Naive B cell (primary cell): ENCODE measurements around the gene ELP4. TPM values are rescaled to one million over a fixed set of nuclear protein-coding genes. Genes with fewer than 3 reads are reported as not detected.

ENCODE experiments used
- ATAC-seq, 2 donors: fragments of 150-1000 bp; cut with Tn5 transposase; 2 replicates each; pipeline ENCODE4 v1.10.0; 2021; ENCODE audit warnings: low read depth in 2 of 2, mild to moderate bottlenecking in 2 of 2, moderate library complexity in 2 of 2
- DNase-seq: peaks from one replicate; pipeline ENCODE4 v3.0.0; 2022
- H3K27ac Mint-ChIP-seq, 6 donors: one replicate each; pipeline ENCODE4 v1.8.0; 2020 to 2022; ENCODE audit warnings: mild to moderate bottlenecking in 6 of 6, mixed read lengths in 6 of 6, moderate library complexity in 5 of 6, inconsistent platforms in 2 of 6
- H3K27me3 Mint-ChIP-seq, 3 donors: one replicate each; pipeline ENCODE4 v1.8.0; 2021 to 2022; ENCODE audit warnings: mixed read lengths in 3 of 3, mild to moderate bottlenecking in 1 of 3
- H3K36me3 Mint-ChIP-seq, 2 donors: one replicate each; pipeline ENCODE4 v1.8.0; 2020 to 2022; ENCODE audit warnings: mixed read lengths in 2 of 2, inconsistent platforms in 1 of 2, mild to moderate bottlenecking in 1 of 2
- H3K4me1 Mint-ChIP-seq, 3 donors: one replicate each; pipeline ENCODE4 v1.8.0; 2020 to 2022; ENCODE audit warnings: mixed read lengths in 3 of 3, inconsistent platforms in 1 of 3, mild to moderate bottlenecking in 1 of 3, moderate library complexity in 1 of 3
- H3K4me3 Mint-ChIP-seq, 8 donors: one replicate each; pipeline ENCODE4 v1.8.0; 2020 to 2022; ENCODE audit warnings: mild to moderate bottlenecking in 8 of 8, mixed read lengths in 8 of 8, moderate library complexity in 8 of 8, inconsistent platforms in 2 of 8
- H3K9me3 Mint-ChIP-seq, 7 donors: one replicate each; pipeline ENCODE4 v1.8.0; 2020 to 2022; ENCODE audit warnings: mixed read lengths in 7 of 7, mild to moderate bottlenecking in 5 of 7, inconsistent platforms in 2 of 7, moderate library complexity in 1 of 7
- polyA plus RNA-seq, 6 donors: library from polyadenylated mRNA; unstranded; fragments of 300-500 nt; fragmentation: Illumina TruSeq; gene quantifications; one replicate each; pipeline ENCODE4 v1.2.3, GENCODE V29; 2021; ENCODE audit warnings: low read depth in 6 of 6

The ELP4 gene
- polyA plus RNA-seq, 6 donors from 2014 or later: 16.7 to 25.0 (median 19.9) TPM

DNA sequence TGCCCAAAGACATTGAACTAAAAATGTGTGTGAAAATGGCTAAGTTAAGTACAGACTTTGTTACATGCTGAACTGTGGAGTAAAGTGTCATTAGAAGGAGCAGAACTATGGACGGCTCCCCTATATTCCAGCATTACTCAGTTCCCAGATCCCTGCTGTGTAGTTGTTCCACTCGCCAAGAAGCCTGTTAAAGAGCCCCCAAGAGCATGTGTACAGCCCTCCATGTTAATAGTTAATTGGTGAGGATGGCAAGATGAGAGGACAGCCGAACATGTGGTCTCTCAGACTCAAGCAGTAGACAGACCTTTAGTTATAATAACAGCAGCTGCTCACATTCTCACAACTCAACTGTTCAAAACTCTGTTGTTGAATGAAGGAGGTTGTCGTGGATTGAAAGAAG lies 127.4 kb downstream of the ELP4 start:
- H3K4me1 Mint-ChIP-seq: no peaks in the 10 kb centered on the region
- H3K27me3 Mint-ChIP-seq: no peaks in the 10 kb centered on the region
- H3K27ac Mint-ChIP-seq: no peak overlapping the region
- H3K36me3 Mint-ChIP-seq: peaks cover 0 to 11% of the 10 kb centered on the region in 2 donors
- no peak for ATAC-seq
- H3K4me3 Mint-ChIP-seq: peak overlapping the region in 1 of 8 donors; percentile 48
- no peak for DNase-seq
- H3K9me3 Mint-ChIP-seq: no peaks in the 10 kb centered on the region

DNA sequence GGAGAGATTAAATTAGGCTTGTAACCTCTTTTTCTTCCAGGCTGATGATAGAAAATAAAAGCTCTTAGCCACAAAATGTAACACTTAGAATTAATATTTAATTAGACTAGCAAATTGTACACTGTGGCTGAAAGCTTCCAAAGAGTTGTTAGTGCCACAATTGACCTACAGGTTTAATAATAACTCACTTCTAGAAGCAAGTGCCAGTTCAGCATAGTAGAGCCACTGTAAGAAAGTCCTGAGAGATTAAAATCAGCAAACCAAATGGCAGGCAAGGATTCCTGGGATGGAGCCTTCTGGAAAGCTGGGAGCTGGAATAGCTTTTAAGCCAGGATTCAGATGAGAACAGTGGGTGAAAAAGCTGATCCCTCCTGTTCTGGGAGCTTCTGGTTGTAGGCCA lies 131.0 kb downstream of the ELP4 start:
- Mint-ChIP-seq H3K27ac (no peak overlapping the region), H3K9me3 (no peaks in the 10 kb centered on the region), H3K4me3 (no peak overlapping the region), H3K27me3 (no peaks in the 10 kb centered on the region), H3K4me1 (no peaks in the 10 kb centered on the region), H3K36me3 (peaks cover 0 to 4% of the 10 kb centered on the region in 2 donors)
- DNase-seq (no peak), ATAC-seq (no peak)

DNA sequence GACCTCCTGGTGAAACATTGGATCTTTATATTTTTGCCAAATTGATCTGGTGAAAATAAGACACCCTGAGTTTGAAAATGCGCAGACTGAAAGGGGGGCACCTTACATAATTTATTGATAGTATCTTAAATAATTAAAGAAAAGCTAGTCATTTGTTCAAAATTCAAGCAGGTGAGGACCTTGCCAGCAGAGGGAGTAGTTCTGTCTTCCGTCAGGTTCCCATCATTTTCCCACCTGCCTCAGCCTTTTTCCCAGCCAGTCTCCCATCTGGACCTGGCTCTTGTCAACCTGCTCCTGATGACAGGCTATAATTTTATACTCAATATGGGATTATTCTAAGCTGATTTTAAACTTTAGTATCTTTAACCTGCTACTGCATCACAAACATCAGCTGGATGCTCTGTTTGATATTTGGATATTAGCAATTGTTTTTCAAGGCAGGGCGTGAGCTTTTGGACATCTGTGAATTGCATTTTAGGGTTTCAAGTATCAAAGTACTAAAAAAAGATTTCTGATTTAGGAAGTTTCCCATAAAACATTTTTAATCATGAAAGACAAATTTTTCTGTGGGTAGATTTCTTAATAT lies 132.0 kb downstream of the ELP4 start:
- no peak overlapping the region for H3K27ac Mint-ChIP-seq
- H3K4me1 Mint-ChIP-seq: no peaks in the 10 kb centered on the region
- no peak overlapping the region for H3K4me3 Mint-ChIP-seq
- no peak for ATAC-seq
- H3K36me3 Mint-ChIP-seq: peaks cover 0 to 4% of the 10 kb centered on the region in 2 donors
- H3K9me3 Mint-ChIP-seq: no peaks in the 10 kb centered on the region
- no peak for DNase-seq
- H3K27me3 Mint-ChIP-seq: no peaks in the 10 kb centered on the region

DNA sequence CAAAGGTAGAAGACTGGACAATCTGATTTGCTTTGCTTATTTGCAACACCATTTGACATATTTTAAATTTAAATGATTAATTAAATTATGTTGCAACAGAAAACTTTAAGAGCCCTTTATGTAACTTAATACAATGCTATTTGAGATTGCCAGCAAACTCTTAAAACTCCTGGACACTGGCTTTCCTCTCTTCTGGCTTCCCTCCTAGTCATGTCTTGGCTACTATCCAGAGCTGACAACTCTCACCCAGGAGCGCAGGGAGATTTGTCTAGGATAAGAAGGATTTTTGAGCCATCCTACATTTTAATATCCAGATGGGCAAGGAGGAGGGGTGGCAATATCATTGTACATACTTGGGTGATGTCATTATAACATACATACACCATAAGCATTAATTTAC lies 134.3 kb downstream of the ELP4 start:
- ATAC-seq: no peak
- H3K27ac Mint-ChIP-seq: no peak overlapping the region
- no peaks in the 10 kb centered on the region for H3K9me3 Mint-ChIP-seq
- no peak overlapping the region for H3K4me3 Mint-ChIP-seq
- H3K36me3 Mint-ChIP-seq: no peaks in the 10 kb centered on the region
- no peaks in the 10 kb centered on the region for H3K27me3 Mint-ChIP-seq
- DNase-seq: no peak
- no peaks in the 10 kb centered on the region for H3K4me1 Mint-ChIP-seq

DNA sequence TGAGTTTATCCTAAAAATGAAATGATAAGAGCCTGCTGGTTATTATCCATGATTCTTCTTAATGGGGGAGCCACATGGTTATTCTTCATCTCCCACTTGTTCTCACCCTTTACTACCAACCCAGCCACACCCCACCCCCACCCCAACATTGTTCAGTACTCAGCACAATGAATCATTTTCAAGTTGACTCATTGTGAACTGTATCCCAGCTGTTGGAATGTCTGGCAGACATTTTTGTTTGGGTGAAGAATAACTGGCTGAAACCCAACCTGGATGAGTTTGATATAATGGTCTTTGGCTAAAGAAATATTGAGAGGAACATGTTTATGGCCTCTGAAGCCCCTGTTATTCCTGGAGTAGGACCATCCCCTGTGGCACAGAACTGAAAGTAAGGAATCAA lies 136.2 kb downstream of the ELP4 start:
- H3K4me3 Mint-ChIP-seq: no peak overlapping the region
- ATAC-seq (no peak), DNase-seq (no peak)

DNA sequence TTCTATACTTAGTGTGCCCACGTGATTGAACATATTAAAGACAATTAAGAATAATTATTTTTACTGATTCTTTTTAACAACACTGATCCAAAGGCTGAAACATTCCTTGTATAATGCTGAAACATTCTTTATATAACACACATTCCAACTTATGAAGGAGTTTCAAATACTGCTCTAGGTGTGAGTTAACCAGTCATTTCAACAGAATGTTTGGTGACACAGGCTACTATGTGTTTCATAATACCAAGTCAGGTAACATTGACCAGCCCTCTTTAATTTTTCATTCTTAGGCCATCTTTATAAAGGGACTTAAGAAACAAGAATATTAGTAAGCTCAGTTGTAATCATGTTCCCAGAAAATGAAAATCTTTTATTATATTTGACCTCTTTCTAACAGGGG lies 136.6 kb downstream of the ELP4 start:
- Mint-ChIP-seq H3K27ac (no peak overlapping the region), H3K9me3 (no peaks in the 10 kb centered on the region), H3K4me3 (no peak overlapping the region), H3K36me3 (peaks cover 0 to 5% of the 10 kb centered on the region in 2 donors), H3K4me1 (no peaks in the 10 kb centered on the region), H3K27me3 (no peaks in the 10 kb centered on the region)
- DNase-seq: no peak
- ATAC-seq: no peak

More for the DNA sequence above, 136.2 kb downstream of the ELP4 start:
- H3K4me1 Mint-ChIP-seq: no peaks in the 10 kb centered on the region
- H3K27ac Mint-ChIP-seq: no peak overlapping the region
- H3K9me3 Mint-ChIP-seq: no peaks in the 10 kb centered on the region
- peaks cover 0 to 5% of the 10 kb centered on the region in 2 donors for H3K36me3 Mint-ChIP-seq
- H3K27me3 Mint-ChIP-seq: no peaks in the 10 kb centered on the region

DNA sequence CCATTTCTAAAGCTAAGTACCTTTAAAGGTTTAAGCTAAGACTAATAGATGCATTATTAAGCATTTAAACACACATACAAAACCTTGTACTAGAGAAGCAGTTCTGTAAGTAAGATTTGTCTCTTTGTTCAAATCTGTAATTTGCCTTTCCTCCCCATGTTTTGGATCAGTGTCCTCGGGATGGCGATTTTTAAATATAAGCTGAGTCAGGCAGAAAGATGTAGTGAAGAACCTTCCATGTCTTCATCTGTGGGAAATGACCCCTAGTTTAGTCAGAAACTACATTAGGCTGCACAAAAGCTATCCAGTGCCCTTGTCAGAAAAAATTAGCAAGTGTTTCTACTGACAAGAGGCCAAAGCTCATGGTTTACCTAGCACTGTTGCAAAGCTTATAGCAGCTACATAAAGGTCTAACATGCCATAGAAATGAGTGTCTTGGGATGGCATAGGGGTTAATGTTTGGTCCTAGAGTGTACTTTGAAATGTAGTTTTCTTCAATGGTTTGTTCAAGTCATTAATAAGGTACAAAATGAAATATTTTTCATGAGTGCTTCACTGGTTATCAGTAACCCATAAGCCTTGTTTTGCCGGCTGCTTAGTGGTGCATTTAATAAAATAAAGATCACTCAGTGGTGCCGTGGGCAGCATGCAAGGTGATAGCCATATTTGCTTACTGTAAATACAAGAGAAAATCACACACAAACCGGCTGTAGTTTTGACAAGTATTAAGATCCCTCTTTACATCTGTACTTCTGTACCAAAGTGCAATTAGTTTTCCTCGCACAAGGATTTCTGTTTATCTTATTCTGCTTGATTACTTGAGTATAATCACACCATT lies 139.8 kb downstream of the ELP4 start:
- H3K4me3 Mint-ChIP-seq: no peak overlapping the region

DNA sequence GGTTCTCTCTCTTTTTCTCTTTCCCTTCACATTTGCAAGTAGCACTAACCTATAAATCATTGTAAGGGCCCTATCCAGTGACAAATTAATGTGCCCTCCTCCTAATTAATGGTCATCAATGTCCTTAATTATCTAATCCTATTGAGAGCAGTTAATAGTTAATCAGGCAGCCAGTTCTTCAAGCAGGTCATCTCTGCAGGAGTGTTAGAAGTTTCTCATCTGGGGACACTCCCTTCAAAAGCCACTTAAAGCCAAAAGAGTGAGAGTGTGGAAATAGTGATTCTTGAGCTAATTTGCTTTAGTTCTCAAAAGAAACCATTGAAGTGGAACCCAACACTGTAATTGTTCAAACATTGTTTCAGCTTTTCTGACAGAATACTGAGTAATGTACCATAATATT lies 141.6 kb downstream of the ELP4 start:
- no peaks in the 10 kb centered on the region for H3K9me3 Mint-ChIP-seq
- no peaks in the 10 kb centered on the region for H3K4me1 Mint-ChIP-seq
- no peak overlapping the region for H3K27ac Mint-ChIP-seq
- peaks cover 0 to 5% of the 10 kb centered on the region in 2 donors for H3K36me3 Mint-ChIP-seq
- ATAC-seq: no peak
- H3K4me3 Mint-ChIP-seq: no peak overlapping the region
- DNase-seq: no peak
- H3K27me3 Mint-ChIP-seq: no peaks in the 10 kb centered on the region

More for the DNA sequence above, 139.8 kb downstream of the ELP4 start:
- no peaks in the 10 kb centered on the region for H3K4me1 Mint-ChIP-seq
- no peaks in the 10 kb centered on the region for H3K9me3 Mint-ChIP-seq
- peaks cover 0 to 5% of the 10 kb centered on the region in 2 donors for H3K36me3 Mint-ChIP-seq
- no peak overlapping the region for H3K27ac Mint-ChIP-seq
- no peak for DNase-seq
- H3K27me3 Mint-ChIP-seq: no peaks in the 10 kb centered on the region
- no peak for ATAC-seq

DNA sequence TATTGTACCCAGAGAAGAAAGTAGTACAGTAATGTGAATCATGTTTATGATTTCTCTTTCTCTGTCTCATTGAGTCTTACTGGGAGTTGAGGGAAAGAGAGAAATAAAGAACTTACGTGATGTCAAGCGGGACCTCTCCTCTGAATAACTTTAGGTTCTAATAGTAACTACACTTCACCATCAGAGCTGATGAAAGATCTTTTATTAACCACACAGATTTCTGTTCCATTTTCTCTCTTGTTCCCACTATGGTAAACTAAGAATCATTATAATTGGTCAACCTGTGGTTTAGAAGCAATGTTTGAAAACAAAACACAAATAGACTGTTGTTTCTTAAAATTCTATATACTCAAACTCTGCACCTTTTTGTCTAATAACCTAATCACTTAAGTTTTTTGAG lies 142.3 kb downstream of the ELP4 start:
- ATAC-seq (no peak), DNase-seq (no peak)
- Mint-ChIP-seq H3K4me1 (no peaks in the 10 kb centered on the region), H3K4me3 (no peak overlapping the region), H3K27me3 (no peaks in the 10 kb centered on the region), H3K36me3 (peaks cover 0 to 5% of the 10 kb centered on the region in 2 donors), H3K9me3 (no peaks in the 10 kb centered on the region), H3K27ac (no peak overlapping the region)

DNA sequence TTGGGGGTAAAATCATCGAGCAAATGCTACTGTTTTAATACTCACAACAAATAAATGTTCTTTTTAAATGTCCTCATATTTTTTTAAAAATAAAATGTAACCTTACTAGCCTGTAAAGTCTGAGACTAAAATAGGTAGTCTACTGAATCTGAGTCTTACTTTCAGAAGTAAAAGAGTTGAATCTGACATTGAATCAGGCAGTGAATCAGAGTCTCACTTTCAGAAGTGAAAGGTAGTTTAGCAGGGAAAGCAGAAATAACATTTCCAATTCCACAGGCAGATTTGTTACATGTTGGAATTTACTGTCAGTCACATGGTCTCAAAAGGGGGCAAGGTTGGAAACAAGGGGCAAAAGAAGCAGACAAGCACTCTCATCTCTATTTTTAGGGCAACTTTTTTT lies 143.0 kb downstream of the ELP4 start:
- Mint-ChIP-seq H3K27ac (no peak overlapping the region), H3K36me3 (peaks cover 0 to 5% of the 10 kb centered on the region in 2 donors), H3K27me3 (no peaks in the 10 kb centered on the region), H3K4me1 (no peaks in the 10 kb centered on the region), H3K4me3 (no peak overlapping the region), H3K9me3 (no peaks in the 10 kb centered on the region)
- no peak for ATAC-seq
- no peak for DNase-seq

DNA sequence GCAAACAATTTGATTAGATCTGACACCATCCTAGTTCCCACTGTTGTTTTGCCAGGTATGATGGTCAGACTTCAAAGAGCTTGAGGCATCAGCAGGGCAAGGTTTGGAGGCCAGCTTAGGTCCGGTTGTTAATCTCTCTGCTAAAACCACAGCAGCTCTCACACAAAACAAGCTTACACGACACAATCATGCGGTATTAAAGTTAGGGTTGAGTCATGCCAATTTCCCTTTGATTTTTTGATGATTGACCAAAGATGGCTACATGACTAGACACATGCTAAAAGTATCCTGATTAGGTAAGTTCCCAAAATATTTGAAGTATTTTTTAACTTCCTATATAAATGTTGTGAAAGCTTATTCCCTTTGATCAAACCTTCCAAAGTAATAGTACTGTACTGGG lies 145.9 kb downstream of the ELP4 start:
- ATAC-seq (no peak), DNase-seq (no peak)
- Mint-ChIP-seq H3K27me3 (no peaks in the 10 kb centered on the region), H3K27ac (no peak overlapping the region), H3K36me3 (no peaks in the 10 kb centered on the region), H3K9me3 (no peaks in the 10 kb centered on the region), H3K4me3 (no peak overlapping the region), H3K4me1 (no peaks in the 10 kb centered on the region)

DNA sequence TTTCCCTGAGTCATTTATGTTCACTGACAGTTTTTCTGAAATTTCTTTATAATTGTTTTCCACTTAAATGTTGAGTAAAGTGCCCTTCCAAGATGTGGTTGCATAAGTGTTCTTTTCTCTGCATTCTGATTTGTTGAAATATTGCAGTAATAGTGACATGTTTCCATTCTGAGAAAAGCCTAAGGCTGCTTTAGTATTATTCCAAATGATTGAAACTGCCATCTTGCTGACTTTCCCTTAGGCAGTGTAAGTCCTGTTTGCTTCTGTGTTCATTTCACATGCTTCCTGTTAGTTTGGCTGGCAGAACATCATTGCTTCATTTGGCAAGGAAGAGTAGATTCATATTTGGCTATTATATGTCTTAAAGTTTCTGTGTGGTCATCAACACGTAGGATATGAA lies 146.5 kb downstream of the ELP4 start:
- H3K36me3 Mint-ChIP-seq: peaks cover 0 to 1% of the 10 kb centered on the region in 2 donors
- H3K27ac Mint-ChIP-seq: no peak overlapping the region
- DNase-seq: no peak
- H3K27me3 Mint-ChIP-seq: no peaks in the 10 kb centered on the region
- ATAC-seq: no peak
- no peaks in the 10 kb centered on the region for H3K4me1 Mint-ChIP-seq
- H3K9me3 Mint-ChIP-seq: no peaks in the 10 kb centered on the region
- no peak overlapping the region for H3K4me3 Mint-ChIP-seq

DNA sequence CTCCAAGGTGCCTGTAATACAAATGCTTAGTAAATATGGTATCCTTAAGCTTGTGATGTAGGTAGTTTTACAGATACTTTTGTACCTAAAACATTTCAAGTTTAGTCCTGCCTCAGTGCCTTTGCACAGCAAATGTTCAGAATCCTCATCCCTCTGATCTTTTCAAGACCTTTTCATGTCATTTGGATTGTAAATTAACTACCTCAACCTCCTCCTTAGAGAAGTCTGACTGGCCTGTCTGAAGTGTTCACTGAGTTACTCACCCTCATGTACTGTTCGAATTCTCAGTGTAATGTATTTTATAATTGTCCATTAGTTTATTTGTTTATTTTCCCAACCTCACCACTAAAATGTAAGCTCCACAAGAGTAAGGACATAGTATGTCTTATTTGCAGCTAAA lies 147.5 kb downstream of the ELP4 start:
- DNase-seq: no peak
- no peaks in the 10 kb centered on the region for H3K4me1 Mint-ChIP-seq
- H3K4me3 Mint-ChIP-seq: no peak overlapping the region
- H3K27me3 Mint-ChIP-seq: no peaks in the 10 kb centered on the region
- peaks cover 0 to 5% of the 10 kb centered on the region in 2 donors for H3K36me3 Mint-ChIP-seq
- H3K27ac Mint-ChIP-seq: no peak overlapping the region
- H3K9me3 Mint-ChIP-seq: no peaks in the 10 kb centered on the region
- ATAC-seq: no peak

DNA sequence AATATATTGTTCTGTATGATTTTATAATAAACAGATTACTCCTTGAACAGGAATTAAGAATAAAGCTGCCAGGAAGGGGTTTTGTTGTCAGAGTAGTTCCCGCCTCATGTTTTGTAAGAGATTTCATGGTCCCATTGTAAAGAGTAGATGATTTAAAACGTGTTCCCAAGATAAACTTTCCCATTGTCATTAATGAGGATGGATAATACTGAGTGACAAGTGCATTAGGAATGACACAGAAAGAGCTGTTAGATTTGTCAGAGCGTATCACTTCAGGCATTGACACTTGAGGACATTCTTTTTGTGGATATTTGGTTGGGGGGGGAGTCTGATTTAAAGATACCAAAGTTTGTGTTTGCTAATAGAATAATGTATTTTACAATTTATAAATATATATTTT lies 154.6 kb downstream of the ELP4 start:
- H3K4me3 Mint-ChIP-seq: no peak overlapping the region
- H3K9me3 Mint-ChIP-seq: no peaks in the 10 kb centered on the region
- no peaks in the 10 kb centered on the region for H3K27me3 Mint-ChIP-seq
- H3K27ac Mint-ChIP-seq: no peak overlapping the region
- DNase-seq: no peak
- no peaks in the 10 kb centered on the region for H3K4me1 Mint-ChIP-seq
- peaks cover 0 to 5% of the 10 kb centered on the region in 2 donors for H3K36me3 Mint-ChIP-seq
- no peak for ATAC-seq
